DMS114 treated with DMSO at 0.1 percent for 48 hours (cell line): ENCODE results near the gene CNTNAP2.
A peak's percentile ranks its signal among the peaks of the same experiment; 100 is the strongest.

ENCODE experiments used
- DNase-seq: peaks from one replicate; lab custom pipeline; 2025; ENCODE audit not compliant: unreplicated experiment; lab: John Stamatoyannopoulos, UW

The CNTNAP2 gene

DNA sequence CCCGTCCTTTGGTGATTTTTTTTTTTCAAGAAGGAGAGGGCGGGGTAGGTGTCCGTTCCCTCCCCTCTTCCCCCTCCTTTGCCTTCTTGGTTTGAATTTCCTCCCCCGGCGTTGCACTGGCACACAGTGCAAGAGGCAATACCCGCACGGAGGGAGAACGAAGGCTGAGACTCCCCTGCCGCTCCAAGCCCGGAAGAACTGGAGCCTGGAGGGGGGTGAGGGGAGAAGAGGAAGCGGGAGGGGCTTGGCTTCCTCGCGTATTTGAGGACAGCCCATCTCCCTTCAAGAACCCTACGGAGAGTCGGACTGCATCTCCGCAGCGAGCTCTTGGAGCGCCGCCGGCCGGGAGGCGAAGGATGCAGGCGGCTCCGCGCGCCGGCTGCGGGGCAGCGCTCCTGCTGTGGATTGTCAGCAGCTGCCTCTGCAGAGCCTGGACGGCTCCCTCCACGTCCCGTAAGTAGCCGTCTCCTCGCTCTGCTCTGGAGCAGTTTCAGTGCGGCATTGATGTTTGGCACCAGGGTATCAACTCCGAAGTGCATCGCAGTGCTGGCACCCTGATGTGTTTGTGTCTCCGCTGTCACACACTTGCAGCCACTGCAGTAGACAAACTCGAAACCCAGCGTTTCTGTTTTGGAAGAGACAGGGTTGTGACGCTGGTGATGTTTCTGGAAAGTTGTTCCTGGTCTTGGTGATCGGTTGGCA, at the start of gene CNTNAP2:
TSS of gene CNTNAP2 (plus strand) at position 281 of the 702 bp plus-strand sequence. CDS start at position 357, 76 bp downstream.
- DNase-seq, result no peak

DNA sequence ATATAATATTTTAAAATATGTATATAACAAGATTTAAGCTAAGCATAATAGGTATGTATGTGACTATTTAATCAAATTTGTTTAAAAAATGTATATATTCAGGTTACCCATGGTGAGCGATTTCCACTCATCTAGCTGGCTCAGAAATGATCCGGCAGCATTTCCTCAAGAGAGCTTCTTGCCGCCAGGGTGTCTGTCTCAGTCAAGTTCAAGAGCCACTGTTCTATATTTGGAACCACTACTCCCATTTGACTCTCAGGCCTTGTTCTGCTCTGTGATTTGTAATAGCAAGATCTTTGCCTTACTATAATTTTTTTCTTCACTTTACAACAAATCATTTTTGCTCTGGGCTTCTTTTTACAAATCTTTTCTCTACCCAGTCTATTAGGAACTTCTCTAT, 48.7 kb upstream of the CNTNAP2 start:
- DNase-seq, result no peak

DNA sequence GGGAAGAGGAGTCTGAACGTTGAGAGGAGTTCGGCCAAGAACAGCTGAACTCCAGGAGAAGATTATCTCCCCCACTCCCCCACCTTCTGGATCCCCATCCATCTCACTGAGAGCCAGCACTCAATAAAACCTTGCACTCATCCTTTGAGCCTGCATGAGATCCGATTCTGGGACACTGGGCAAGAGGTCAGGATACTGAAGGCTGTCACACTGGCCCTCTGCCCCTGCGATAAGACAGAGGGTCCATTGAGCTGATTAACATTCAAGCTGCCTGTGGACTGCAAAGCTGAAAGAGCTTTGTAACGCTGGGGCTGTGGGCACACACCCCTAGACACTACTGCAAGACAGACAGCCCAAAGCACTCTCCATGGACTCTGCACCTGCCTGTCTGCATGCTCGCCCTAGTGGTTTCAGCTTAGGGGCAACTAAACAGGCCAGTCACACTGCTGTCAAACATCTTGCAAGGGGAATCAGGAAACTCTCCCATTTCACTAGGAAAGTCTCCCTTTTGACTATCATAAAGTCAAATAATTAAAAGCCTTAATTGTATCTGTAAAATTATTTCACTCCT, 42.3 kb upstream of the CNTNAP2 start:
- DNase-seq, result no peak

DNA sequence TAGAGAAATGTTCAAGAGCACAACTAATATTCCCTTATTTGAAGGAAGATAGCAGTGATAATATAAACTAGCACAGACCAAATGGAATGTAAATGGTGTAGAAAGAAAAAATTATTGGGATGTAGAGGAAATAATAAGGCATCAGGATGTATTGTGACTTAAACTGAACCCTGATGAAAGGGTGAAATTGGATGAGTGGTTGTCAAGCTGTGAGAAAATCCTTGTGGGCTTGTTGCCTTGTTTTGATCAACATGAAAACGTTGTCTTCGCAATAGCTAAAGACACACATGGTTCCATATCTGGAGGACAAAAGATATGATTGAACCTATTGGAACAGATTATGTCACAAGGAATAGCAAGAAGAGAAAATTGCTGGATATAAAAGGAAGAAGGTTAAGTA, 40.3 kb upstream of the CNTNAP2 start:
- DNase-seq, result no peak

DNA sequence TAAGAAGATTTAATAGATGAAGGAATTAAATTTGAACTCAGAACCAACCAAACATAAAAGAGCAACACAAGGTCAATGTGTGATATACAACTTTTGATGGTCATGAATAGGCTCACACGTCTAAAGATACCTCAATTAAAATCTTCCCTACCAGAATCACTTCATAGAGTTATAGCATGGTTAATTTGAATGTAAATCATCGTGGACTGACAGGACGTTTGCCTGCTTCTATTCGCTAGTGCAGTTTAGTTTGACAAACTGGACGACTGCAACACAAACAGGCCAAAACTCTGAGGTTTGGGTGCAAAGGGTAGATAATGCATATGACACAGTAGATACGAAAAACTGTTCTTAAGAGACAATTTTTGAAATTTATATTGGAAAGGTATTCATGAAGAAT, 32.5 kb upstream of the CNTNAP2 start:
- DNase-seq, result no peak

DNA sequence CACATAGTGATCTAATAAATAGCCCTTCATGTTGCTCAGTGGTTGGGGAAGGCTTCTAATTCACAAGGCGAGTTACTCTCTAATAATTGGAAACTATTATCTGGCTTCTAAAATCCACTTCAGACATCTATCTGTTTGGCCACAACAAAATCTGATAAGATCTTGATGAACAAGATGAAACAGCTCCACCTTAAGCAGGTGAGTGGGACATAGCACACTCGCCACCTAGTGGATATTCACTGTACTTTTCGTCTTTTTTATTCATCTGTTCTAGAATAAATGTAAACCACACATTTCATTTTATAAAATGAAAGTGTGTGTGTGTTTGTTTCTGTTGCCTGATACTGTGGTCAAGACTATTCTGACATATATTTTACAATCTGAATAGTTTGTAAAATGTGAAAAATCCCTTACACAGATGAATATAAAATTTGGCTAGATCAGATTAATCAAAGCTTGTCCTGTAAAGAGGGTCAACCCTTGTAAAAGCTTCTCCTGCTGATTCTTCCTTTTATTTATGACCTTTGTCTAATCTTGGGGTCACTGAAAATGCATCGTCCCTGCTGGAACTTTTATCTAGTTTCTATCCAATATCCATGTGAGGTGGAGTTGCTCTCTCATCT, 26.5 kb upstream of the CNTNAP2 start:
- DNase-seq, result peak; percentile 8

DNA sequence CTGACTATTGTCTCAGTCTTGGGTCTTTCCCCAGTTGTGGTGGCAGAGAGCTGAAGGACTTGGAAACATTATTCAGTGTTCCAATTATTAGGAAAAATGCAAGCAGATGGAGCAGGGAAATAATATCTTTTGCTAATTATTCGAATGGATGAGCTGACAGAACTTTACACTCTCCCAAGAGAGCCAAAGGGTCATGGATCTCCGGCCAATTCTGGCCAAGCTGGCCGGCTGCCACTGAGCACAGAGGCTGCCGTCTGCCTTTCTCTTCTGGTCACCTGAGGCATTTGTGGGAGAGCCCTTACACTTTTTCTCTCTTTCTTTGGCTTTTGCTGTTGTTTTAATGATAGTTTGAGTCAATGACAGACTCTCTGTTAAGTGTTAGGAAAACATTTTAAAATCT, 22.2 kb upstream of the CNTNAP2 start:
- DNase-seq, result no peak

DNA sequence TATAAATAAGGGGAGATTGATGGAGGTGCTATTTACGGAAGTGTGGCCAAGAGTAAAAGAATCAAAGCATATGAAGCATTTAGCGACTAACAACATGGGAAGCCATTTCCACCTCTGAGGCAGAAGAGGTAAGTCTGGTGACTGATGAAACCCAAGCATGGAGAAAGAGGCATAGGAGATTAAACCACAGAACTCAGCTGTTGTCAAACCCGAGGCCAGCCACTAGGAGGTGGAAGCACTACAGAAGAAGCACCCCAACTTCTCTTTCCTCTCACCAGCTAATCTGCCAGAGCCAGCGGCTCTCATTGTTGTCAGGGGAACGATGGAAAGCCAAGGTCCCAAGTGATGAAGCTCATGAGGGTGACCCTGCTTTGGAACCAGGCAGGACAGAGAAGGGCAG, 19.6 kb upstream of the CNTNAP2 start:
- DNase-seq, result no peak

GRCh38 chr7:146106319-146106718, 10.3 kb upstream of the CNTNAP2 start:
- no peak for DNase-seq

DNA sequence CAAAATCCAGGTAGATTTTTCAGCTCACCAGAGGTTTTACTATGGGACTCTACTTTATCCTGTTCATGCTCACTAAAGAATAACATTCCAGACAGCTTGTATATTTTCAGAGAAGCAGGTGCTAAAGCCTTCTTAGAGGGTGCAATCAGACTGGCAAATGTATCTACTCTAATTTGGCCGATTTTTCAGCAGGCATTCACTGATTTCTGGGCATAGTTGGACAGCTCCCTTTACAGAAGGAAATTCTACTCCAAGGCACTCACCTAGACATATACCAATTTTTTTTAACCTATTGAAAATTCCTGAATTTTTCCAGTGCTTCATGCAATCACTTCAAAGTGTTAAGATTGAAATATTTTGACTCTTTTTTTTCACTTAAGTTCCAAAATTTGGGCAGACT, 3.8 kb upstream of the CNTNAP2 start:
- no peak for DNase-seq

DNA sequence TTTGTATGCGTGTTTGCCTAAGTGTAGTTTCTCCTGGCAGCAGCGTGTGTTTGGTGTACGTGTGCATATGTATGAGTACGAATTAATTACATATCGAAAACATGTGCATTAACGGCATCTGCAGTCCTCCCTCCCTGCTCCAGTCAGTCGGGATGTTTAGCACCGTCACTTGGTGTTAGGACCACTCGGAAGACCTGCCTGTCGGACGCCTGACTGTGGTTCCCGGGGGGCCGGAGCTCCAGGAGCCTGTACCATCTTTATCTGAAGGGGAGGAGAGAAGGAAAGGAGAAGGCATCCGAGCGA, 1.1 kb upstream of the CNTNAP2 start:
- DNase-seq, result no peak

DNA sequence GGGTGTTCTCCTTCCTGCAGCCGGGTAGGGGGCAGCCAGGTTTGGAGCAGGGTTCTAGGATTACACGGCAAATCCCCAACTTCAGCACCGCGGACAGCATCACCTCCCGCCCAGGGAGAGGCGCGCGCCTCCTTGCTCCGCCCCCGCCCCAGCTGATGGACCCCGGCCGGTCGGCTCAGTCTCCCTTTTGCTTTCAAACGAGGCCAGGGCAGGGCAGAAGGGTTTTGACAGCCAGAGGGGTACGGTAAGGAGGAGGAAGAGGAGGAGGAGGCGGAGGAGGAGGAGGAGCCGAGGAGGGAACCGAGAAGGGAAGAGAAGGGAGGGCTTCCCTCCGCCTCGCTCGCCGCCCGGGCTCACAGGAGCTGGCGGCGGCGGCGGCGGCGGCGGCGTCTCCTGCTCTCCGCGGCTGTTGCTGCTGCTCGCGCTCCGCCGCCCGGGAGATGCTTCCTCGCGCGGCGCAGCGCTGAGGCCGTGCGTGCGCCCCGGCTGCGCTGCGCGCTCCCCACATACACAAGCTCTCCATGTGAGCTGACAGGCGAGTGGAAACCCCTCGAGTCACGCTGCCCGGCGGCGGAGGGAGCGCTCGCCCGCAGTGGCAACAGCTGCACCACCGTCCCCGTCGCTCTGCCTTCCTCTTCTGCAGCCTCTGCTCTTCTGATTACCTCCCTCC, 615 bp upstream of the CNTNAP2 start:
- DNase-seq, result peak; percentile 6

- DNase-seq, result no peak
Measured at GRCh38 chr7:146117576-146117975, 975 bp downstream of the CNTNAP2 start.

- no peak for DNase-seq
Measured at GRCh38 chr7:146119002-146119401, 2.4 kb downstream of the CNTNAP2 start.

DNA sequence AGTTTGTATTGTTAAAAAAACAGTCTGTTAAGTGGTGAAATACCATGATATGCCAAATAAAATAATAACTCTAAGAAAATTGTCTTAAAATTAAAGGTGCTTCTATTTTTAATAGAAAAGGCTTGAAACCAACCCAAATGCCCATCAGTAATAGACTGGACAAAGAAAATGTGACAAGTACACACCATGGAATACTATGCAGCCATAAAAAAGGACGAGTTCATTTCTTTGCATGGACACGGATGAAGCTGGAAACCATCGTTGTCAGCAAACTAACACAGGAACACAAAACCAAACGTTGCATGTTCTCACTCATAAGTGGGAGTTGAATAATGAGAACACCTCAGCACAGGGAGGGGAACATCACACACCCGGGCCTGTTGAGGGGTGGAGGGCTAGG, 7.1 kb downstream of the CNTNAP2 start:
- no peak for DNase-seq

GRCh38 chr7:146126767-146127509, 10.3 kb downstream of the CNTNAP2 start:
- no peak for DNase-seq

DNA sequence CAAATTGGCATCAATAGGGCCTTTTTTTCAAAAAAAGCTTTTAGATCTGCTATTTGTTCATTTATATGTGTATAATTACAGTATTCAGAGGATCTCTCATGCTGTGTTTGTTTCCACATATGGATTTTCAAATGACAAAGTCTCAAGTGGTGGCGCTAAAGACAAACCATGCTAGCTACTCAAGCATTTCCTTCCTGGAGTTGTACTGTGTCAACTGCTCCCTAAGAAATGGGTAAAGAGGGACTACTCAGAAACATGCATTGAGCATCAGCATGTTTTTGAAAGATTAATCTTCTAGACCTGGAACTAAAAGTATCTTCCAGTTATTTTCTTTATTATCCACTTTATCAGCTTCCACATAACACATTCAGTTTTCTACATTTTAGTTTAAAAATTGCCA, 12.7 kb downstream of the CNTNAP2 start:
- DNase-seq, result no peak

DNA sequence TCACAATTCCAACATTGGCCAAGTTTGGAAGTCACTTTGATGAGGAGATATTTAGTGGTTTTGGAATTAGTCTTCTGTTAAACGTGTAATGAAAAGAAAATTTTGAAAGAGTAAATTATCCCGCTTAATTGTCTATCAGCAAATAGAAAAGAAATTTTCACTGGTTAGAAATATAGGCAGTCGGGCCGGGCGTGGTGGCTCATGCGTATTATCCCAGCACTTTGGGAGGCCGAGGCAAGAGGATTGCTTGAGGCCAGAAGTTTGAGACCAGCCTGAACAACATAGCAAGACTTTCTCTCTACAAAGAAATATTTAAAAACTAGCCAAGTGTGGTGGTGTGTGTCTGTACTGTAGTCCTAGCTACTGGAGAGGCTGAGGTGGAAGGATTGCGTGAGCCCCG, 13.4 kb downstream of the CNTNAP2 start:
- DNase-seq, result no peak

DNA sequence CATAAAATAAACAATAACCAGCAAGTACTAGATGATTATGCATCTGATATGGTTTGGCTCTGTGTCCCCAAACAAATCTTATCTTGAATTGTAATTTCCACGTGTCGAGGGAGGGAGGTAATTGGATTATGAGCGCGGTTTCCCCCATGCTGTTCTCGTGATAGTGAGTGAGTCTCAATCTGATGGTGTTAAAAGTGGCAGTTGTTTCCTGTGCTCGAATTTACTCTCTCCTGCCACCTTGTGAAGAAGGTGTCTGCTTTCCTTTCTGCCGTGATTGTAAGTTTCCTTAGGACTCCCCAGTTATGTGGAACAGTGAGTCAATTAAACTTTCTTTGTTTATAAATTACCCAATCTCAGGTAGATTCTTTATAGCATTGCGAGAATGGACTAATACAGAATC, 15.1 kb downstream of the CNTNAP2 start:
- DNase-seq, result no peak

DNA sequence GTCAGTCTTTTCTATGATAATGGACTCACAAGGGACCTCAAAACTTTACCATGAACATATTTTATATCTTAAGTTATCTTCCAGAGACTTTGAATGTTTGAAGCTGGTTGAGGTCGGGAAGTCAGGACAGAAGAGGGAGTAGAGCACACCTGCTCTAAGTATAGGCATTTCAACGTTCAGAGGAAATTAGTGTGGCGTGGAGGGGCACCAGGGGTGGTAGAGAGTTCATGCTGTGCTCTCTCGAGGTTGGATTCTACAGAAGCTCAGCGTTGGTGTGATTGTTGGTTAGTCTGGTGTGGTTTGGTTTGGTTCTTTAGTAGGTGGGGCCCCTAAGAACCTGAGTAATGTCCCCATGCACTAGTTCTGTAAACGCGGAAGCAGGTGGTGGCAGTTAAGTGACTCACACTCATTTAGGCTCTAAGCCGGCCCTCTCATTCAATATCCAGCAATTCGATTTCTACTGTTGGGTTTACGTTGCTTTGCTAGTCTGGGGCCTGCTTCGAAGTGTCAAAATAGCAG, 19.8 kb downstream of the CNTNAP2 start:
- no peak for DNase-seq

GRCh38 chr7:146138926-146139325, 22.3 kb downstream of the CNTNAP2 start:
- no peak for DNase-seq
